Thymus (tissue), 11 donors: ENCODE data around the gene FAM228B. TPM values are rescaled to one million over a fixed set of nuclear protein-coding genes. Genes with fewer than 3 reads are reported as not detected.

Experiments used
- DNase-seq, 9 donors: peaks; one replicate each; pipeline ENCODE4 v3.0.0-alpha.2; 2013; ENCODE audit warnings: low spot score in 9 of 9, low read depth in 6 of 9, missing footprints in 1 of 9
- H3K27ac ChIP-seq, 2 donors: one replicate each; pipeline ENCODE4 v1.5.1; 2013; ENCODE audit warnings: control low read depth in 1 of 2, low read depth in 1 of 2, low read length in 1 of 2, mild to moderate bottlenecking in 1 of 2, moderate library complexity in 1 of 2
- H3K27me3 ChIP-seq, 2 donors: one replicate each; pipeline ENCODE4 v1.5.1; 2013; ENCODE audit warnings: low read length in 1 of 2; ENCODE audit not compliant: control insufficient read depth in 2 of 2, insufficient read depth in 1 of 2
- H3K36me3 ChIP-seq, 2 donors: one replicate each; pipeline ENCODE4 v1.5.1; 2013; ENCODE audit warnings: low read length in 1 of 2, mild to moderate bottlenecking in 1 of 2, moderate library complexity in 1 of 2; ENCODE audit not compliant: control insufficient read depth in 2 of 2, insufficient read depth in 2 of 2
- H3K4me1 ChIP-seq, 2 donors: one replicate each; pipeline ENCODE4 v1.5.1; 2013; ENCODE audit warnings: low read length in 2 of 2; ENCODE audit not compliant: control insufficient read depth in 2 of 2, insufficient read depth in 2 of 2
- H3K4me3 ChIP-seq, 2 donors: one replicate each; pipeline ENCODE4 v1.5.1; 2013; ENCODE audit warnings: low read length in 2 of 2, control low read depth in 1 of 2, mild to moderate bottlenecking in 1 of 2
- H3K9me3 ChIP-seq, 2 donors: one replicate each; pipeline ENCODE4 v1.5.1; 2013; ENCODE audit warnings: low read length in 1 of 2, mild to moderate bottlenecking in 1 of 2; ENCODE audit not compliant: control insufficient read depth in 2 of 2, insufficient read depth in 1 of 2
- WGBS: extraction: QIAGEN DNeasy Blood & Tissue Kit; methylation state at CpG from one replicate; pipeline ENCODE4 v1.1.7; 2013; 5-methylcytosine and 5-hydroxymethylcytosine counted together
- polyA plus RNA-seq: library from polyadenylated mRNA; stranded (reverse); fragments of 200-250 nt; gene quantifications from one replicate; pipeline ENCODE4 v1.2.3, GENCODE V29; 2013
- total RNA-seq: library from RNA; stranded (reverse); fragments of 120-200 nt; gene quantifications from one replicate; pipeline ENCODE4 v1.2.4, GENCODE V29; 2013
- donor health status: healthy.

The FAM228B gene
- total and polyA plus RNA-seq, 2 donors, result 16.2 to 31.5 TPM

GRCh38 chr2:24200799-24201198, 77.5 kb downstream of the FAM228B start:
- Histone ChIP-seq H3K36me3 (peaks cover 27 to 35% of the 10 kb centered on the region in 2 donors), H3K27ac (no peak overlapping the region), H3K4me1 (no peaks in the 10 kb centered on the region), H3K4me3 (no peak overlapping the region), H3K27me3 (no peaks in the 10 kb centered on the region), H3K9me3 (peaks cover 0 to 1% of the 10 kb centered on the region in 2 donors)
- WGBS, result 99% methylated on average over 3 of the region's 3 CpGs
- no peak for DNase-seq

GRCh38 chr2:24203029-24203786, 79.9 kb downstream of the FAM228B start:
- Histone ChIP-seq H3K27me3 (no peaks in the 10 kb centered on the region), H3K9me3 (peaks cover 0 to 1% of the 10 kb centered on the region in 2 donors), H3K36me3 (peaks cover 41 to 43% of the 10 kb centered on the region in 2 donors), H3K4me3 (no peak overlapping the region), H3K4me1 (no peaks in the 10 kb centered on the region), H3K27ac (no peak overlapping the region)
- WGBS, result 94% methylated on average over 19 of the region's 19 CpGs
- DNase-seq, result no peak

- no peak overlapping the region for H3K27ac ChIP-seq
- H3K4me3 ChIP-seq, result no peak overlapping the region
- 96% methylated on average over 5 of the region's 5 CpGs for WGBS
- no peak for DNase-seq
- H3K27me3 ChIP-seq, result no peaks in the 10 kb centered on the region
- no peaks in the 10 kb centered on the region for H3K4me1 ChIP-seq
- peaks cover 0 to 1% of the 10 kb centered on the region in 2 donors for H3K9me3 ChIP-seq
- H3K36me3 ChIP-seq, result peaks cover 45 to 49% of the 10 kb centered on the region in 2 donors
Observed at GRCh38 chr2:24203787-24204150, 80.5 kb downstream of the FAM228B start.

- H3K9me3 ChIP-seq, result peaks cover 0 to 1% of the 10 kb centered on the region in 2 donors
- WGBS, result 97% methylated on average over 12 of the region's 12 CpGs
- H3K4me3 ChIP-seq, result no peak overlapping the region
- H3K36me3 ChIP-seq, result peaks cover 53 to 56% of the 10 kb centered on the region in 2 donors
- DNase-seq, result no peak
- H3K4me1 ChIP-seq, result no peaks in the 10 kb centered on the region
- H3K27me3 ChIP-seq, result no peaks in the 10 kb centered on the region
- H3K27ac ChIP-seq, result no peak overlapping the region
Observed at GRCh38 chr2:24204505-24204904, 81.2 kb downstream of the FAM228B start.

- WGBS, result 95% methylated on average over 4 of the region's 4 CpGs
- DNase-seq, result no peak
- H3K9me3 ChIP-seq, result peaks cover 0 to 1% of the 10 kb centered on the region in 2 donors
- no peaks in the 10 kb centered on the region for H3K27me3 ChIP-seq
- H3K27ac ChIP-seq, result no peak overlapping the region
- H3K36me3 ChIP-seq, result peaks cover 54 to 61% of the 10 kb centered on the region in 2 donors
- H3K4me1 ChIP-seq, result no peaks in the 10 kb centered on the region
- no peak overlapping the region for H3K4me3 ChIP-seq
Observed at GRCh38 chr2:24205131-24205530, 81.9 kb downstream of the FAM228B start.

- Histone ChIP-seq H3K4me3 (no peak overlapping the region), H3K27me3 (no peaks in the 10 kb centered on the region), H3K4me1 (no peaks in the 10 kb centered on the region), H3K9me3 (peaks cover 0 to 1% of the 10 kb centered on the region in 2 donors), H3K27ac (no peak overlapping the region), H3K36me3 (peaks cover 56 to 71% of the 10 kb centered on the region in 2 donors)
- no peak for DNase-seq
- 96% methylated on average over 6 of the region's 6 CpGs for WGBS
Observed at GRCh38 chr2:24206242-24206641, 83.0 kb downstream of the FAM228B start.

- H3K4me3 ChIP-seq, result no peak overlapping the region
- H3K27ac ChIP-seq, result no peak overlapping the region
- peaks cover 60 to 73% of the 10 kb centered on the region in 2 donors for H3K36me3 ChIP-seq
- H3K4me1 ChIP-seq, result no peaks in the 10 kb centered on the region
- peaks cover 0 to 1% of the 10 kb centered on the region in 2 donors for H3K9me3 ChIP-seq
- DNase-seq, result no peak
- no peaks in the 10 kb centered on the region for H3K27me3 ChIP-seq
- WGBS, result 86% methylated on average over 8 of the region's 8 CpGs
Observed at GRCh38 chr2:24206714-24207113, 83.4 kb downstream of the FAM228B start.

GRCh38 chr2:24207359-24207758, 84.1 kb downstream of the FAM228B start:
- Histone ChIP-seq H3K4me1 (no peaks in the 10 kb centered on the region), H3K9me3 (peaks cover 0 to 1% of the 10 kb centered on the region in 2 donors), H3K27ac (no peak overlapping the region), H3K36me3 (peaks cover 65 to 77% of the 10 kb centered on the region in 2 donors), H3K4me3 (no peak overlapping the region), H3K27me3 (no peaks in the 10 kb centered on the region)
- 89% methylated on average over 11 of the region's 11 CpGs for WGBS
- DNase-seq, result no peak

- Histone ChIP-seq H3K4me3 (no peak overlapping the region), H3K9me3 (peaks cover 0 to 1% of the 10 kb centered on the region in 2 donors), H3K4me1 (no peaks in the 10 kb centered on the region), H3K27ac (no peak overlapping the region), H3K36me3 (peaks cover 61 to 71% of the 10 kb centered on the region in 2 donors), H3K27me3 (no peaks in the 10 kb centered on the region)
- WGBS, result 98% methylated on average over 16 of the region's 16 CpGs
- no peak for DNase-seq
Observed at GRCh38 chr2:24208490-24208889, 85.2 kb downstream of the FAM228B start.
